ENCODE data around the gene TAMALIN. TPM values are rescaled to one million over a fixed set of nuclear protein-coding genes. Genes with fewer than 3 reads are reported as not detected.

TAMALIN gene
- total and polyA plus RNA-seq, 2 experiments from 2014 or later: 0.34 to 3.0 TPM

GRCh38 chr12:51960488-51960887, 46.3 kb upstream of the TAMALIN start:
- TF ChIP-seq ZNF462 (CRISPR knock-in tag; IDR thresholded peaks at IDR 0.05) (no peak), EZH2 (IDR thresholded peaks at IDR 0.05; ENCODE audit: low read depth, unreplicated experiment) (no peak), REST (IDR thresholded peaks at IDR 0.05; ENCODE audit: unreplicated experiment) (no peak), JUNB (IDR thresholded peaks at IDR 0.05; ENCODE audit: unreplicated experiment) (no peak), NANOG (IDR thresholded peaks at IDR 0.05; ENCODE audit: borderline replicate concordance) (no peak)
- Histone ChIP-seq H3K27ac (ENCODE audit: low read depth) (no peak overlapping the region), H3K4me1 (ENCODE audit: insufficient read depth) (no peaks in the 10 kb centered on the region), H3K9me2 (ENCODE audit: insufficient read depth) (no peaks in the 10 kb centered on the region), H3K4me2 (no peak overlapping the region), H3K4me3 (no peak overlapping the region), H3K79me2 (replicated peaks; ENCODE audit: insufficient read depth) (peaks cover 35% of the 10 kb centered on the region), H3K27me3 (ENCODE audit: insufficient read depth) (peaks cover 4% of the 10 kb centered on the region; the same call in 1 of the 2 replicates), H4K20me1 (replicated peaks; ENCODE audit: insufficient read depth) (peaks cover 22% of the 10 kb centered on the region), H3K36me3 (ENCODE audit: insufficient read depth) (no peaks in the 10 kb centered on the region), H2AFZ (no peak overlapping the region), H3F3A (replicated peaks; ENCODE audit: low read depth) (no peaks in the 10 kb centered on the region)
- ATAC-seq (no peak), DNase-seq (ENCODE audit: low spot score) (no peak)
- Mint-ChIP-seq H3K27ac (no peak overlapping the region), H3K27me3 (ENCODE audit: insufficient read depth, low read depth, poor library complexity) (no peaks in the 10 kb centered on the region), H3K4me3 (no peak overlapping the region), H3K4me1 (peaks cover 2% of the 10 kb centered on the region), H3K36me3 (ENCODE audit: low read depth) (peaks cover 9% of the 10 kb centered on the region), H3K9me3 (no peaks in the 10 kb centered on the region)
